DMS79 treated with DMSO at 0.1 percent for 48 hours (cell line): ENCODE results near the gene MAP3K5.

Experiments
- DNase-seq: peaks from one replicate; lab custom pipeline; 2025; lab: John Stamatoyannopoulos, UW

Gene MAP3K5

DNA sequence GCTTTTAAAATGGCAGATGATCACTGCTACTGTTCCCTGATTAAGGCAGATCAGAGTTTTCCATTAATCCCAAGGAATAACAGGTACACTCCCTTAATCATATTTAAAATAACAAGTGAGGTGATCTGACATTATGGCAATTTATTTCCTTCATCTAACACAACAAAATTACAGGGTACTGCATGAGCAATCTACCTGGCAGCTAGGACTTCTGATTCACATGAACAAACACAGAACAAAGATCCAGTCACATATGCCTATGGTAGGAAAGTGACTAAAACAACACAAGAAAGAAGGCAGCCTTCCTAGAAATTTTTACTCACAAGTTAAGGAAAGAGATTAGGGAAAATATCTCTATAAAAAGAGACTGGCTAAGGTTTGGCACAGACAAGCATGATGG is 275.3 kb downstream of the MAP3K5 start:
- DNase-seq, result no peak

DNA sequence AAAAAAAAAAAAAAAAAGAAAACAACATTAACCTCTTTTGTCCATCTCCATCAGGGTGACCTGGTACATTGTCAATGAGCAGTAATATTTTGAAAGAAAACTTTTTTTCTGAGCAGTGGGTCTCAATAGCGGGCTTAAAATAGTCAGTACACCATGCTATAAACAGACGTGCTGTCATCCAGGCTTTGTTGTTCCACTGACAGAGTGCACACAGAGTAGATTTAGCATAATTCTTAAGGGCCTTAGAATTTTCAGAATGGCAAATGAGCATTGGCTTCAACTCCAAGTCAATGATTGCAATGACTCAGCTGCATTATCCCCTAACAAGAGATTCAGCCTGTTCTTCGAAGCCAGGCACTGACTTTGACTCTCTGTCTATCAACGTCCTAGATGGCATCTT is 277.7 kb downstream of the MAP3K5 start:
- no peak for DNase-seq

DNA sequence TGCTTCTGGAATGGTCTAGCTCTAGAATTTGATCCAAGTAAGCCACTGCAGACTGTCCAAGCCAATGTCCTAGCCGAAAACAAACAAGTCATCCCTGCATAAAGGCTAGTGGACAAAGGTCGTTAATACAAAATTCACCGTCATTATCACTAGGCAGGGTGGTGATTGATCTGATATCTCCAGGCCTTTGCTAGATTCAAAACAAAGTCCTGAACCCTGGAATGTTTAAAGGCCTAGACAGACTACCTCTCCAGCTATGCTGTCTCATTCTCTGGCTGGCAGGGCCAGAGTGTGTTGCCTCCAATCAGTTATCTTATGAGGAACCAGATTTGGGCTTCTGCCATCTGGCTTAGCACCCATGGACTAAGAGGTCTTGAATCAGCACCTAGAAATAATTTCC is 280.4 kb downstream of the MAP3K5 start:
- no peak for DNase-seq

DNA sequence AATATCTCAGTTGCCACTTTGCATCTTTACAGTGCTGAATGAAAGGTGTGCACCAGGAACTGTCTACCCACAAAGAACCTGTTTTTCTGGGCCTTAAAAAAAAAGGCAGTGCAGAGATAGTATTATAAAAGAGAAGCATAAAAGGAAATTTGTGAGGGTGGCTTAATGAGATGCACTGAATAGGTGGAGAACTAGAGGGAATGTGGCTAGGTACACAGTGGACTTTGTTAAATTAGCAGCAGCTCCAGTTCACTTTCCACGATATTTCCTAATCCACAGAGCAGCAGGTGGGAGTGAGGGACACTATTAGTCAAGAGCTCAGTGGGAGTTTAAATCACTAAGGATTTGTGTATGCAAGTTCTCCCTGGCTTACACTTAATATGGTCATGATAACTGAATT is 280.9 kb downstream of the MAP3K5 start:
- no peak for DNase-seq

DNA sequence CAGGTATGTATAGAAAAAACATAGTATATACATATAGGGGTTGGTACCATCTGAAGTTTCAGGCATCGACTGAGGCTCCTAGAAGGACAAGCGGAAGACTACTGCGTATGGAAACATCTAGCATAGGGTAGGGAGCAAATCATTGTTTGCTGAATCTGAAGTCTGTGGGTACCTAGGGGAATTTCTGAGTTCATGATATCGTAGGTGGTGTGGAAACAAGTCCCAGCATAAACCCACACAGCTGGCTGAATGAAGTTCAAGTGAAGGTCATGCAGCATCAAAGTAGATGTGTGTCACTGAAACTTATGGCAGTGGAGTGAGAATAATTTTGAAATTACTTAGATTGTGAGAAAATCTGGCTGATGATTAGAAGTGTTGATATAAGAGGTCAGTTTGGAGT is 281.5 kb downstream of the MAP3K5 start:
- no peak for DNase-seq

DNA sequence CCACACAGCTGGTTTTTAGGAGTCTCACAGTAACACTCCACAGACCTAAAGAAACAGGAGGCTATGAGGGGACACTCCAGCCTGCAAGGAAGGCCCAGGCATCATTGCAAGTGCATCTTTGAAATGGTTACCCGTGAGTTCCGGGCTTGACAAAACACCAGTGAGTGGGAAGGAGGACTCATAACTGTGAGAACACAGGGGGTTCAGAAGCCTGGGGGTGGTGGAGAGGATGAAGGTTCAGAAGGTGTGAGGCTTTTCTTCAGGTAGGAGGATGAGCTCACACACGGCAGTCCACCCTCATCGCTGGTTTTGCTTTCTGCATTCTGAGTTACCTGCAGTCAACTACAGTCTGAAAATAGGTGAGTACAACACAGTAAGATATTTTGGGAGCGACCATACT is 282.0 kb downstream of the MAP3K5 start:
- no peak for DNase-seq

DNA sequence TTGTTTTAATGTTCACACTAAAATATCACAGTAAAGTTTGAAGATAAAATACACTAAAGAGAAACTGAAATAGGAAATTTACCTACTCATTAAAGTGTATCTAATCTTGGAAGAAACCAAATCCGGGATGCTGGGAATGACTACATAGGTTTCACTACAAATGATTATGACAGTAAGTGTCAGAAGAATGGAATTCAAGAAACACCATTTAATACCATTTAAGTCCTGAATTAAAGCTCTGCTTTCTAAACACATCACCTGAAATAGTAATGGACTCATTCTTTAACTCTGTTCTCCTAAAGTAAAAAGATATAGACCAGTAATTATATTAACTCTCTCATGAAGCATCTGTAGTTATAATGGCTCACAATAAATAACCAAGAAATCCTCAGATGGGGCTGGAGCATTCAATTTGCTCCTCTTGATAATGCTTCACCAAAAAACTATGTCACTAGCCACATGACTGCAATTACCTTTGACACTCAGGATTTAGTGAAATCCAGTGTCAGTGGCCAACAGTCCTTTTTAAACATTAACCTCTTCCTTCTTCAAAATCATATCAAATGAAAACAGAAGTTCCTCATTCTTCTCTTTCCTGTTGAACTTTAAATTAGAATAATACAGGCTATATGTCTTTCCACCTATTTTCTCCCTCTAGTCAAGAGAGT is 283.4 kb downstream of the MAP3K5 start:
- DNase-seq, result no peak
